ENCODE measurements around the gene IQSEC3. TPM values are rescaled to one million over a fixed set of nuclear protein-coding genes. Genes with fewer than 3 reads are reported as not detected.

Gene IQSEC3
- total RNA-seq, 1 donor from 2014 or later = 1.1 TPM

DNA sequence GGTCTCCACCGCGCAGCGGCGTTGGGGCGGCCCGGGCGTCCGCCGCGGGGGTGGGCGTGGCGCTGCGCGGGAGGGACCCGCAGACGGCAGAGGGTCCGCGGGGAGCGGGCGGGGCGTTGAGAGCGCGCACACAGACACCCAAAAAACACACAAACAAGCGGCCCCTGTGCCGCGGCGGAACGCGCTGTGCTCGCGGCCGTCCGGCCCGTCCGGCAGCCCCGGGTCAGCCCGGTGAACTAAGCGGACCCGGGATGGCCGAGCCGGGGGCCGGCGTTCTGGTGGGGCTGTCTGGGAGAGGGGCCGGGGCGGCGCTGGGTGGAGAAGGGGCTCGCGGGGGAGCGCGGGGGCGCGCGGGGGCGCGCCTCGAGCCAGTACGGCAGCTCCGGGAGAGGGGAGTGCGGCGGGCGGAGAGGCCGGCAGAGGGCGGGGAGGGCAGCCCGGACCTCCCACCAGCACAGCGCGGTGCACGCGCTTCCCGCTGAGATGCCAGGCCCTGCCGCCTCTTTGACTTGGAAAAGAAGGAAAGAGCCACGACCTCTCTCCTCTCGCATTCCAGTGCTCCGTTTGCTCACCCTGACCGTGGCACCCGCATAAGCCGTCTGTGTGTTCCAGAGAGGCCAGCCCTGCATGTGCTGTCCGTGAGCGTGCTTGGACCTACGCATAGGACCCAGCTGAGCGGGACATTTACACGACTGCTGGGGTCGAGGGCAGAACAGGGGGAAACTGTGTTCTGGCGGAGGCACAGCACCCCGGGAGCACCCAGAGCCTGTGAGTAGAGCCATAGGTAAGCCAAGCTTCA is 137.1 kb downstream of the IQSEC3 start:
- TF ChIP-seq, protein P1, sequence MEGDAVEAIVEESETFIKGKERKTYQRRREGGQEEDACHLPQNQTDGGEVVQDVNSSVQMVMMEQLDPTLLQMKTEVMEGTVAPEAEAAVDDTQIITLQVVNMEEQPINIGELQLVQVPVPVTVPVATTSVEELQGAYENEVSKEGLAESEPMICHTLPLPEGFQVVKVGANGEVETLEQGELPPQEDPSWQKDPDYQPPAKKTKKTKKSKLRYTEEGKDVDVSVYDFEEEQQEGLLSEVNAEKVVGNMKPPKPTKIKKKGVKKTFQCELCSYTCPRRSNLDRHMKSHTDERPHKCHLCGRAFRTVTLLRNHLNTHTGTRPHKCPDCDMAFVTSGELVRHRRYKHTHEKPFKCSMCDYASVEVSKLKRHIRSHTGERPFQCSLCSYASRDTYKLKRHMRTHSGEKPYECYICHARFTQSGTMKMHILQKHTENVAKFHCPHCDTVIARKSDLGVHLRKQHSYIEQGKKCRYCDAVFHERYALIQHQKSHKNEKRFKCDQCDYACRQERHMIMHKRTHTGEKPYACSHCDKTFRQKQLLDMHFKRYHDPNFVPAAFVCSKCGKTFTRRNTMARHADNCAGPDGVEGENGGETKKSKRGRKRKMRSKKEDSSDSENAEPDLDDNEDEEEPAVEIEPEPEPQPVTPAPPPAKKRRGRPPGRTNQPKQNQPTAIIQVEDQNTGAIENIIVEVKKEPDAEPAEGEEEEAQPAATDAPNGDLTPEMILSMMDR (conservative IDR thresholded peaks at IDR 0.05) = peak; percentile 56
- no peaks in the 10 kb centered on the region for H3K36me3 Mint-ChIP-seq (ENCODE audit: low read depth)
- peak; percentile 59 for DNase-seq (ENCODE audit: low read depth, low spot score)
- H3K9me3 Mint-ChIP-seq = no peaks in the 10 kb centered on the region
- H3K4me1 Mint-ChIP-seq = peaks cover 9% of the 10 kb centered on the region
- no peak overlapping the region for H3K27ac Mint-ChIP-seq (ENCODE audit: unreplicated experiment)
- peaks cover 65% of the 10 kb centered on the region for H3K27me3 Mint-ChIP-seq (ENCODE audit: low read depth)
- peak overlapping the region; percentile 79 for H3K4me3 Mint-ChIP-seq

DNA sequence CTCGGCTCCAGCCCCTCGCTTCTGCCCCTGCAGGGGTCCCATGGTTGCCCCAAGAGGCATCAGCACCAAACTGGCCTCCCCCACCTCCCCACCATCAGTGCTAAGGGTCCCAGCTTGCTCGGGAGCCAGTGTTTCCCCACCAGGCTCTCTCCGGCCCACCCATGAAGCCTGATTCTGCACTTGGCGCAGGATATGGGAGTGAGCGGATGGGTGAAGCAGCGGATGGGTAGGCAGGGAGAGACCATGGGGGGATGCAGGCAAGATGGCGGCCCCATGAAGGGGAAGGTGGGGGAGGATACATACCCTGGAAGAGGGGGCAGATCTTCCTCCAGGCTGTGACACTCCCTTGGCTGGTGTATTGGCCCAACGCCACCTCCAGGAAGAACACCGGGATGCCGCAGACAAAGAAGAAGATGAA is 137.7 kb downstream of the IQSEC3 start:
- H3K36me3 Mint-ChIP-seq (ENCODE audit: low read depth) = no peaks in the 10 kb centered on the region
- no peaks in the 10 kb centered on the region for H3K9me3 Mint-ChIP-seq
- H3K4me3 Mint-ChIP-seq = peak overlapping the region; percentile 79
- H3K4me1 Mint-ChIP-seq = peaks cover 9% of the 10 kb centered on the region
- H3K27me3 Mint-ChIP-seq (ENCODE audit: low read depth) = peaks cover 66% of the 10 kb centered on the region
- DNase-seq (ENCODE audit: low read depth, low spot score) = no peak
- no peak overlapping the region for H3K27ac Mint-ChIP-seq (ENCODE audit: unreplicated experiment)
- TF ChIP-seq, protein P1 (conservative IDR thresholded peaks at IDR 0.05) = no peak

DNA sequence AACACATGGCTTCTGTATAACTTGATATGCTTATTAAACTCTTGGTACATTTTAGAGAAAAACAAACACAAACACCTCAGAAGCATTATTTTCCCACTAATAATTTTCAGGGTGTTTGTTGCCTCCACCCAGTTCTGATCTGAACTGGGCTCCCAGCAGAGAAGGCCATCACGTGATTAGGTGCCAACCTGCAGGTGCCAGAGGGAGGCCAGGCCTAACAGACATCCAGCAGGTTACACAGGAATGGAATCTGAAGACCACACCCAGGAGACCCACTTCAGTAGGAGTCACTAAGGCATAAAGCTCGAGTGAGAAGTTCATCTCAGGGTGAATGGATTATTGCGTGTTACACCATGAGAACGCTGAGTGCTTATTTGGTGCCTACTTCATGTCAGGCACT is 138.5 kb downstream of the IQSEC3 start:
- H3K36me3 Mint-ChIP-seq (ENCODE audit: low read depth) = no peaks in the 10 kb centered on the region
- H3K9me3 Mint-ChIP-seq = no peaks in the 10 kb centered on the region
- H3K27ac Mint-ChIP-seq (ENCODE audit: unreplicated experiment) = no peak overlapping the region
- H3K27me3 Mint-ChIP-seq (ENCODE audit: low read depth) = peaks cover 60% of the 10 kb centered on the region
- H3K4me3 Mint-ChIP-seq = peak overlapping the region; percentile 62
- no peak for DNase-seq (ENCODE audit: low read depth, low spot score)
- H3K4me1 Mint-ChIP-seq = peaks cover 3% of the 10 kb centered on the region
- TF ChIP-seq, protein P1 (conservative IDR thresholded peaks at IDR 0.05) = no peak

DNA sequence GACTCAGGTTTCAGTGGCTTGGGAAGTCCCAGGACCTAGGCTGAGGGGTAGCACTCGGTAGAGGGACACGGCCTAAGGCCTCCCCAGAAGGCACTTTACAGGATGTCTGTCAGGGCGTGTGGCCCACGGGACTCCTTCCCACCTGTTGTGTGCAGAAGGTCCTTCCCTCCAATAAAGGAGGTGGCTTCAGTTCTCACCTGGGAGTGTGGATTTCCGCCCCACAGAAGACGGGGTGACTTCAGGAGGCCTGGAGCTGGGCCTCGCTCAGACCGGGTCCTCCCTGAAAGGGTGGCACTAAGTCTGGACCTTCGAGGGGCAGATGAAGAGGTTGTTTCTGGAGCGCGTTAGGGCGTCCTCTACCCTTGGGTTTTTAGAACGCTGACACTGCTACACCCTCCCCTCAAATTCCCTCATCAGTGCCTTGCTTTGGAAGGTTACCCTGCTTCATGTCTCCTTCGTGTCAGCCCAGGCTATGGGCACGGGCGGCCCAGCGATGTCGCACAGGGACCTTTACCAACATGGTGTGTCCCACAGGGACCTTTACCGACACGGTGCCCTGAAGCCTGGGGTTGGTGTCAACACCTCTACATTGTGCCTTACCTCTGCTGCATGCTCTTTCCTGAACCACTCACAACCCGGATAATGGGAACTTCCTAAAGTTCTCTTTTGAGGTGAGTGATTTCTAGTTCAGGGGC is 140.3 kb downstream of the IQSEC3 start:
- no peak overlapping the region for H3K27ac Mint-ChIP-seq (ENCODE audit: unreplicated experiment)
- H3K4me1 Mint-ChIP-seq = peaks cover 3% of the 10 kb centered on the region
- H3K27me3 Mint-ChIP-seq (ENCODE audit: low read depth) = peaks cover 53% of the 10 kb centered on the region
- DNase-seq (ENCODE audit: low read depth, low spot score) = no peak
- H3K36me3 Mint-ChIP-seq (ENCODE audit: low read depth) = no peaks in the 10 kb centered on the region
- H3K4me3 Mint-ChIP-seq = peak overlapping the region; percentile 19
- TF ChIP-seq, protein P1 (conservative IDR thresholded peaks at IDR 0.05) = no peak
- H3K9me3 Mint-ChIP-seq = no peaks in the 10 kb centered on the region

DNA sequence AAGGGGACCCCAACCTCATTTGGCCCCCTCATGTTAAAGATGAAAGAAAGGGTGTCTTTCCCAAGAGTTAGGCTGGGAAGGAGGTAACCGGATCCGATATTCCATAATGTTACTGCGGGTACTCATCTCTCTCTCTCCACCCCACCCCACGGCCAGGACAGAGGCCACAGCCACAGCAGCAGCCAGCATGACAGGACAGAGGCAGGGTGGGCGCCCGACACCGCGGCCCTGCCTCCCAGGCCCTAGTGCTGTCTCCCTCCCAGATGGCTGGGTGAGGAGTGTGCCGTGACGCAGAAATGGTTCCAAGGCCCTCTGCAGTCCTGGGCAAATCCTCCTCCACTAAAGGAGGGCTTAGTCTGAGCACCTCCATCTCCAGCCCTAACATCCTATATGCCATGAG is 141.2 kb downstream of the IQSEC3 start:
- no peak overlapping the region for H3K4me3 Mint-ChIP-seq
- H3K27ac Mint-ChIP-seq (ENCODE audit: unreplicated experiment) = no peak overlapping the region
- H3K4me1 Mint-ChIP-seq = peaks cover 3% of the 10 kb centered on the region
- H3K9me3 Mint-ChIP-seq = no peaks in the 10 kb centered on the region
- TF ChIP-seq, protein P1 (conservative IDR thresholded peaks at IDR 0.05) = no peak
- H3K36me3 Mint-ChIP-seq (ENCODE audit: low read depth) = no peaks in the 10 kb centered on the region
- no peak for DNase-seq (ENCODE audit: low read depth, low spot score)
- peaks cover 48% of the 10 kb centered on the region for H3K27me3 Mint-ChIP-seq (ENCODE audit: low read depth)
